A673 (cell line): Measurements from ENCODE around the gene KRTAP3-2. TPM values are rescaled to one million over a fixed set of nuclear protein-coding genes. Genes with fewer than 3 reads are reported as not detected.

Experiments
- BruUV-seq: library from RNA; stranded (reverse); fragments of 400-500 nt; replicated peaks from 2 replicates; lab custom pipeline; 2021; lab: Mats Ljungman, UMichigan
- CTCF ChIA-PET: fragments of 300-600 bp; sonication (Branson Sonifier 250); formaldehyde crosslinking; loops from one replicate; lab custom pipeline; 2022; ENCODE audit warnings: antibody characterized with exemption; lab: Charles Lee
- POLR2A ChIA-PET: fragments of 300-600 bp; sonication (Branson Sonifier 250); formaldehyde crosslinking; loops from one replicate; lab custom pipeline; 2022; ENCODE audit warnings: antibody characterized with exemption; ENCODE audit not compliant: low non-redundant PET; lab: Charles Lee
- DNase-seq: peaks from one replicate; pipeline ENCODE4 v3.0.0-alpha.2; 2015; ENCODE audit warnings: low spot score
- H3K27ac ChIP-seq: fragments of 200-600 bp; sonication (generic); 2 replicates; pipeline ENCODE4 v1.5.1; 2016; ENCODE audit warnings: mixed run types, low read depth, mild to moderate bottlenecking, mixed read lengths, antibody characterized with exemption, low read length; ENCODE audit not compliant: poor library complexity, severe bottlenecking
- H3K27me3 ChIP-seq: fragments of 200-600 bp; sonication (generic); replicated peaks from 2 replicates; pipeline ENCODE4 v1.6.1; 2017; ENCODE audit warnings: mixed run types, low read depth, mild to moderate bottlenecking, mixed read lengths, antibody characterized with exemption, low read length; ENCODE audit not compliant: insufficient read depth, poor library complexity
- H3K36me3 ChIP-seq: fragments of 200-600 bp; sonication (generic); 2 replicates; pipeline ENCODE4 v1.6.1; 2016; ENCODE audit warnings: mixed run types, mild to moderate bottlenecking, mixed read lengths, antibody characterized with exemption, low read length; ENCODE audit not compliant: insufficient read depth, poor library complexity, severe bottlenecking
- H3K4me1 ChIP-seq: fragments of 200-600 bp; sonication (generic); 2 replicates; pipeline ENCODE4 v1.6.1; 2017; ENCODE audit warnings: mixed run types, mild to moderate bottlenecking, mixed read lengths, antibody characterized with exemption, low read length; ENCODE audit not compliant: insufficient read depth, poor library complexity, severe bottlenecking
- H3K4me3 ChIP-seq: fragments of 200-600 bp; sonication (generic); 2 replicates; pipeline ENCODE4 v1.5.1; 2016; ENCODE audit warnings: low read depth, mixed run types, mild to moderate bottlenecking, mixed read lengths, low read length; ENCODE audit not compliant: poor library complexity, severe bottlenecking
- H3K9me3 ChIP-seq: fragments of 200-600 bp; sonication (generic); 2 replicates; pipeline ENCODE4 v1.6.1; 2016; ENCODE audit warnings: mixed run types, low read depth, mild to moderate bottlenecking, mixed read lengths, antibody characterized with exemption, low read length; ENCODE audit not compliant: poor library complexity, severe bottlenecking
- CTCF ChIP-seq: fragments of 300-800, 200-600 bp; sonication (generic); conservative IDR thresholded peaks from 2 replicates; pipeline ENCODE4 v1.5.1; 2017; ENCODE audit warnings: low read depth, mild to moderate bottlenecking, antibody characterized with exemption, low read length, moderate library complexity, mixed read lengths
- EZH2 ChIP-seq: fragments of 200-600 bp; sonication (generic); IDR thresholded peaks from 2 replicates; pipeline ENCODE4 v1.6.1; 2017; ENCODE audit warnings: borderline replicate concordance, low read depth, mild to moderate bottlenecking, mixed read lengths, antibody characterized with exemption, low read length; ENCODE audit not compliant: poor library complexity, severe bottlenecking
- intact Hi-C: fragments of 100-400 bp; cut with micrococcal nuclease; formaldehyde crosslinking; loops from one replicate; pipeline ENCODE4 v1.10.0; 2022; ENCODE audit not compliant: unreplicated experiment
- total RNA-seq: library from RNA; stranded (reverse); gene quantifications from 2 replicates; pipeline ENCODE4 v1.2.3, GENCODE V29; 2021

Gene KRTAP3-2
- total RNA-seq, 1 experiment from 2014 or later = not detected

- intact Hi-C loops = no loop called here
- no peaks in the 10 kb centered on the region for H3K9me3 ChIP-seq
- no peaks in the 10 kb centered on the region for H3K36me3 ChIP-seq
- POLR2A ChIA-PET = no interaction called here
- no TSS peak for BruUV-seq
- H3K4me1 ChIP-seq = no peaks in the 10 kb centered on the region
- H3K4me3 ChIP-seq = no peak overlapping the region
- CTCF ChIA-PET = no interaction called here
- DNase-seq = no peak
- TF ChIP-seq CTCF (no peak), EZH2 (no peak)
- H3K27ac ChIP-seq = no peak overlapping the region
- H3K27me3 ChIP-seq = no peaks in the 10 kb centered on the region
Measured at GRCh38 chr17:40958086-40958953, 41.4 kb downstream of the KRTAP3-2 start.

GRCh38 chr17:40956401-40957254 is 43.1 kb downstream of the KRTAP3-2 start:
- Histone ChIP-seq H3K27me3 (no peaks in the 10 kb centered on the region), H3K4me3 (no peak overlapping the region), H3K4me1 (peaks cover 15% of the 10 kb centered on the region), H3K27ac (no peak overlapping the region), H3K36me3 (no peaks in the 10 kb centered on the region), H3K9me3 (no peaks in the 10 kb centered on the region)
- intact Hi-C loops = no loop called here
- ChIA-PET CTCF (no interaction called here), POLR2A (no interaction called here)
- BruUV-seq = no TSS peak
- no peak for DNase-seq
- TF ChIP-seq EZH2 (no peak), CTCF (no peak)

- intact Hi-C loops = no loop called here
- no peak for DNase-seq
- Histone ChIP-seq H3K4me1 (peaks cover 15% of the 10 kb centered on the region), H3K9me3 (no peaks in the 10 kb centered on the region), H3K27ac (no peak overlapping the region), H3K4me3 (no peak overlapping the region), H3K27me3 (no peaks in the 10 kb centered on the region), H3K36me3 (no peaks in the 10 kb centered on the region)
- TF ChIP-seq CTCF (no peak), EZH2 (no peak)
- no TSS peak for BruUV-seq
- POLR2A ChIA-PET = no interaction called here
- CTCF ChIA-PET = no interaction called here
Measured at GRCh38 chr17:40953881-40954280, 45.8 kb downstream of the KRTAP3-2 start.
